HG03442 (cell line): ENCODE measurements around the gene SCGB3A2.
A peak's percentile ranks its signal among the peaks of the same experiment; 100 is the strongest.

Experiments
- ATAC-seq: cut with Tn5 transposase; IDR thresholded peaks from one replicate; pipeline ENCODE4 v1.9.1; 2021; ENCODE audit warnings: mild to moderate bottlenecking, moderate library complexity; ENCODE audit not compliant: unreplicated experiment

The SCGB3A2 gene

DNA sequence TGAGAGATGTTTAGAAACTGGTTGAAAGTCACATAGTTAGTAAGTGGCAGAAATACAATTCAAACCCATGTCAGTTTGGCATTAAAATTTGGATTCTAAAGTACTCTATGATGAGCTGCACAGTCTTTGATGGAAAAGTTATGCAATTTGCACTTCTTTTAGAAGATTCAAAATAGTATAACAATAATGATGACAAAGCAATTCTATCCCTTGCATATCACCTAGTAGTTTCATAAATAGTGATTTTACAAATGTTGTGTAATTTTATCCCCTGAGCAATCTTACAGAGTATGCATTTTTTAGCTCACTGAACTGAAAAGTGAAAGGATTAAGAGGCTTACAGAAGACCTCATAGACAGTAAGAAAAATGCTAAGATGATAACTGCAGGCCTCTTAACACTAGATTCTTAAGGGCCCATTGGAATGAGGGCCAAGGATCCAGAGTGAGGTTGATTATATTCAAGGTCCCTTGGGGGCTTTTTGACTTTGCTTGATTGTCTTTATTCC is 24.2 kb downstream of the SCGB3A2 start:
- ATAC-seq = no peak

- no peak for ATAC-seq
Measured at GRCh38 chr5:147904110-147904509, 25.6 kb downstream of the SCGB3A2 start.

DNA sequence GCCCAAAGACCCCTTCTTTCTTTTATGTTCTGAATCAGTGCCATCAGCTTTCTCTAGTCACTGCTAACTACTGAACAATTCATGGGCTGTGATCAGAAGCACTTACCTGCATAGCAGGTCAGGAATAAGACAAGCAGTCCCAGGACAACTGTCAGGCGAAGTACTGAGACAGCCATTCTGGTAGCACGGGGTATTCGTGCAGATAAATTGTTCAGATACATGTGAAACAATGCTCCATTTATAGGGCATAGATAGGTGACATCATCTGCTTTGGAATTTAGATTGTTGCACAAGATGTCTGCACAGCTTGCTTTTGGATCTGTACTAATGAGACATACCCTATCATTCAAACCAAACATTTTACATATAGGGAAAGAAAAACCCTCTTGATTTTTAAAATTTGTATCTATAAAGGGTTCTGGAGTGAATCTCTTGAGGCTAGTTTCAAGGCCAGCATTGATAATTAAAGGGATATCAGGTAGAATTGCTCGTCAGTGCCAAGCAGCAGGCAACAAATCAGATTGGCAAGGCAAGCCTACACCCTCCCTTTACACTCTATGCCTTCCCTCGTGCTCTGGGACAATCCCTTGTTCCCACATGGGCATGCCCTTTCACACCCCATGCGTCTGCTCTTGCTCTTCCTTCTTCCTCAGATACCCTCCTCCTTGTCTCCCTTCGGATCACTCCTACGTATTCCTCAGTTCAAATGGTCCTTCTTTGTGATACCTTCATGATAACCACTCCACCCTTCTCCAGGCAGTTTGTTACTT is 28.0 kb downstream of the SCGB3A2 start, which contains the start of gene C5orf46:
TSS of gene C5orf46 (minus strand) at position 213 of the 770 bp plus-strand sequence. CDS start at position 176, 37 bp downstream.
- no peak for ATAC-seq

- no peak for ATAC-seq
Measured at GRCh38 chr5:147911427-147911826, 32.9 kb downstream of the SCGB3A2 start.

DNA sequence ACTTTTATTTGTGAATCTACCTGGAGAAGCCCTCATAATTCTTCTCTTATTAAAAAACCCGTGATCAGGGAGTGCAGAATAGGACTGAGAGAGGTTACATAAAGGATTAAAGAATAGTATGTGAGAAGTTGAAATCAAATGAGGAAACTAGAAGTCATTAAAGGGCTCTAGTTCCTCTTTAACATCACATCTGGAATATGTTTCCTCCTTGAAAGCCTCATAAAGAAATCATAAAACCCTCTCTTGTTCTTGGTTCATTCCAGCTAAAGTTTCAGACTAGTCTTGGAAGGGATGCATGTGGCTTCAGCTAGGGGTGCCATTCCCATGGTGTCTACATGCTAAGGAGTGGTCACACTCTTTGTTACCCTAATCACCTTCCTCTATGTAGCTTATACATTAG is 33.5 kb downstream of the SCGB3A2 start:
- ATAC-seq = no peak

DNA sequence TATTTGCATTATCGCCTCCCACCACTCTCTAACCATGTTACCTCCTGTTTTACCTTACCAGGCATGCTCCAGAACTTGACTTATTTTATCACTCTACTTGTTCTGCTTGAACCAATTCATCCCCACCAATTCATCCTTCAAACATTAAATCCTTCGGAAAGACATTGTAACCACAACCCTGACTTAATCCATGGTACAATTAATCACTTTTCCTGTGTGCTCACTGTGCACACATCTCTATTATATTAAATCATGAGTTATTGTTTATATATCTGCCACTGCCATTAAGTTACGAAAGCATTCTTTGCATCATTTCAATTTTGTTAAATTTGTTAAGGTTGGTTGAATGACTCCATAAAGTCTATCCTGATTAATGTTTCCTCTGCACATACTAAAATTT is 35.3 kb downstream of the SCGB3A2 start:
- no peak for ATAC-seq

- ATAC-seq = no peak
Measured at GRCh38 chr5:147918101-147918685, 39.7 kb downstream of the SCGB3A2 start.

DNA sequence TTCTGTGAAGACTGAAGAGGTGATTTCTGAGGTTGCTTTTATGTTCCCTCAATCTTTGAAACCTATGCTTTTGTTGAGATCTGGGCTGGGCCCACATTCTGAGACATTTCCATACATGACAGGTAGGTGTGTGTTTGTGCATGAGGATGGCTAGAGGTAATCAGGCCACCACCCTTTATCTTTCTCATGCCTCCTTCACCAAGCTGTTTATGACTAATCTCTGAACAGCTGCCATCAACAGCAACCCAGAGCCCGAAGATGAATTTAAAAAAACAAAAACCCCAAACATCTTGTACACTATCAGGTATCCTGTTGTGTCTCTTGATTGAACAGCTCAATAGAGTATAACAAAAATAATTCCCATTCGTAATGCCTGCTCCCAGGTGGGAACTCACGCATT is 40.4 kb downstream of the SCGB3A2 start:
- ATAC-seq = no peak

DNA sequence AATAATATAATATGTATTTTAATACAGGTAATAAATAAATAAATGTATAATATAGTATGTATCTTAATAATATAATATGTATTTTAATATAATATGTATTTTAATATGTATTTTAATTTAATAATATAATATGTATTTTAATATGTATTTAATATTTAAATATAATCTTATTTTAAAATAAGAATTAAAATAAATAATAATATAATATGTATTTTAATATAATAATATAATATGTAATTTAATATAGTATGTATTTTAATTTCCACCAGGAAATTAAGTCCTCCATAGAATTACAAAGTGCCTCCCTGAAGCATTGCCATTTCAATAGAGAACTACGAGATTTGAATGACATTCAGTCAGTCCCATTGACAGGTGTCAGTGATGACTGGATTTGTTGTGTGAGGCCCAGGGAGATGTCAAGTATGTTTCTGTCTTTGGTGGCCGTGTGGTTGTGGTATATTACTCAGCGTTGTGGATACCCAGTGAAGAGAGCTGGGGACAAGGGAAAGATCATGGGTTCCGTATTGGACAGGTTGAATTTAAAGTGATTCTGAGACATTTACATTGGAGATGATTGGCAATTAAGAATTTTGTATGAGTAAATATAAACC is 42.0 kb downstream of the SCGB3A2 start:
- ATAC-seq = no peak

DNA sequence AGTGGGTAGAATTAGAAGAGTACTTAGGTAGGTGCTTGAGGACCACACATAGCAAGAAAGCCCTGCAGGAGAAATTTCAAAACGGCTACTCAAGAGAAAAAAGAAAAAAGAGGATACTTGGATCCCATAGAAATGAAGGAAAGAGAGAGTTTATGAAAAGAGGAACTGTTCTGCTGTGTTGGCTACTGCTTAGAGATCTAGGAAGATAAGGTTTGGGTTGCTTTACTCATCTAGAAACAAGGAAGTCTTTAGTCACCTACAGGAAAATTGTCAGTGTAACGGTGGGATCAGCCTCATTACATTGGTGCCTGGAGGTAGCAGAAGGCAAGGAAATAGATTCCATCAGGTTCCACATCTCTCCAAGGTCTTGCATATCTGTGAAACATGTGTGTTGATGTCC is 42.6 kb downstream of the SCGB3A2 start:
- ATAC-seq = no peak

- no peak for ATAC-seq
Measured at GRCh38 chr5:147925020-147925419, 46.5 kb downstream of the SCGB3A2 start.

GRCh38 chr5:147927901-147928300 is 49.4 kb downstream of the SCGB3A2 start:
- no peak for ATAC-seq

DNA sequence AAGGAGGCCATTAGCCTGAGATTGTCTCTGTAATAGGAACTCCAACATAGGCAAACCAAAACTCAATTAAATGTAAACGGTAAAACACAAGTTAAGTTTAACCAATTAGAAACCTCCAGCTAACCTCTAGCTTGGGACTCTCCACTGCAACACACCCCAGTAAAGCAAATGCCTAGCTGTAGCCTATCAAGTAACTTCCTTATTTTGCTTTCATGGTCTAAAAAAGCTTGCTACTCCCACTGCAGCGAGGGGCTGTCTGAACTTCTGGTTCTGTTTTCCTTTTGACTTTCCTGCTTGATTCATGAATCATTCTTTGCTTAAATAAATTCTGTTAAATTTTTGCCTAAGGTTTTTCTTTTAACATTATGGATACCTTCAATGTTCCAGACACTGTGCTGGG is 52.3 kb downstream of the SCGB3A2 start:
- ATAC-seq = peak; percentile 95
